Measurements from ENCODE around the gene ATP8B3.

- no peak for TF ChIP-seq CTCF (IDR thresholded peaks at IDR 0.05)
- TF ChIP-seq POLR2A (IDR thresholded peaks at IDR 0.05): no peak
Observed at GRCh38 chr19:1760020-1760419, 52.1 kb downstream of the ATP8B3 start.
